Karpas-422 (cell line): ENCODE data around the gene KRIT1. TPM values are rescaled to one million over a fixed set of nuclear protein-coding genes. Genes with fewer than 3 reads are reported as not detected.

Experiments
- DNase-seq: peaks from one replicate; pipeline ENCODE4 v3.0.0-alpha.2; 2015
- H2AFZ ChIP-seq: fragments of 200-600 bp; sonication (generic); 2 replicates; pipeline ENCODE4 v1.6.1; 2014; ENCODE audit warnings: antibody characterized with exemption, low read length, mixed read lengths
- H3K27ac ChIP-seq: fragments of 200-600 bp; sonication (generic); 2 replicates; pipeline ENCODE4 v1.5.1; 2014; ENCODE audit warnings: mild to moderate bottlenecking, low read length, moderate library complexity
- H3K27me3 ChIP-seq: fragments of 200-600 bp; sonication (generic); 2 replicates; pipeline ENCODE4 v1.6.1; 2014; ENCODE audit warnings: low read length, mixed read lengths
- H3K36me3 ChIP-seq: fragments of 200-600 bp; sonication (generic); 2 replicates; pipeline ENCODE4 v1.6.1; 2014; ENCODE audit warnings: low read length, mixed read lengths; ENCODE audit not compliant: insufficient read depth
- H3K4me1 ChIP-seq: fragments of 200-600 bp; sonication (generic); 2 replicates; pipeline ENCODE4 v1.6.1; 2014; ENCODE audit warnings: mild to moderate bottlenecking, low read length, mixed read lengths
- H3K4me2 ChIP-seq: fragments of 200-600 bp; sonication (generic); 2 replicates; pipeline ENCODE4 v1.6.1; 2014; ENCODE audit warnings: low read length, low read depth, mild to moderate bottlenecking; ENCODE audit not compliant: poor library complexity, severe bottlenecking
- H3K4me3 ChIP-seq: fragments of 200-600 bp; sonication (generic); 2 replicates; pipeline ENCODE4 v1.5.1; 2014; ENCODE audit warnings: mild to moderate bottlenecking, antibody characterized with exemption, low read length, mixed read lengths
- H3K79me2 ChIP-seq: fragments of 200-600 bp; sonication (generic); 2 replicates; pipeline ENCODE4 v1.6.1; 2014; ENCODE audit warnings: mild to moderate bottlenecking, low read length, mixed read lengths
- H3K9ac ChIP-seq: fragments of 200-600 bp; sonication (generic); 2 replicates; pipeline ENCODE4 v1.6.0; 2014; ENCODE audit warnings: low read length
- H3K9me2 ChIP-seq: fragments of 200-600 bp; sonication (generic), shearing (Covaris generic); replicated peaks from 2 replicates; pipeline ENCODE4 v1.6.0; 2014; ENCODE audit warnings: mild to moderate bottlenecking, low read length, moderate library complexity; ENCODE audit not compliant: insufficient read depth
- H3K9me3 ChIP-seq: fragments of 300-700, 200-600 bp; sonication (generic); 2 replicates; pipeline ENCODE4 v1.6.1; 2014; ENCODE audit warnings: low read length, mixed read lengths
- H4K20me1 ChIP-seq: fragments of 200-600 bp; sonication (generic); 2 replicates; pipeline ENCODE4 v1.6.1; 2014; ENCODE audit warnings: mild to moderate bottlenecking, antibody characterized with exemption, low read length, low read depth; ENCODE audit not compliant: insufficient read depth
- total RNA-seq: library from RNA; depleted of rRNA; stranded (reverse); fragments of >200 nt; shearing (Covaris generic); gene quantifications from 2 replicates; pipeline ENCODE4 v1.2.3, GENCODE V29; 2014; ENCODE audit warnings: low replicate concordance

The KRIT1 gene
- total RNA-seq, 1 experiment from 2014 or later, result 91.1 TPM

DNA sequence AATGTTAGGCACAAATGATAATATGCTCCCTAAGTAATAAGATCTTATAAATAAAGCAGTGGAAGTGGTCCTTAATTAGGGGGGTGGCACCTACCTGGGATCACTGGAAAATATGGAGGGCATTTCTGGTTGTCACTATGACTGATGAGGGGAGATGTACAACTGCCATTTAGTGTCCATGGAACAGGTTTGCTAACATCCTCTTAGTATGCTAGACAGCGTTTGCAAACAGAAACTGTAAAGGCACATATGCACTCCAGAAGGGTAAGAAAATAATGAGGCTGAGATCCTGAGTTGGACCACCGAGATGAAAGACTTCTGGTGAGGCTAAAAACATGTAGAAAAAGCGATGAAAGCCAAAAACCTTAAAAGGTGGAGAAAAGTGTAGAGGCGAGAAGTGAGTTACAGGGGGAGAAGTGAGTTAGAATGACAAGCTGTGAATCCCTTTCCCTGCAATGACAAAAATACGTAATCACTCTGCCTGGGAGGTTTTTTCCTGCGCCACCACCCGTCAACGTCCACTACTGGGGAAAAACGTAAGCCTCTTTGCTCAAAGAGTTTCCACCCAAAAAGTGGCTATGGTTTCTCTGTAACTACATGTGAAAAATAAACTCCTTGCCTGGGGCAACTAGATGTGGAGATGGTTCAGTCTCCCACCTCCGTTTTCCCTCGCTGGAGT lies 767 bp downstream of the KRIT1 start:
- H3K36me3 ChIP-seq, result peaks cover 25% of the 10 kb centered on the region; the same call in 1 of the 2 replicates
- no peaks in the 10 kb centered on the region for H3K9me2 ChIP-seq
- peak overlapping the region; percentile 68 for H3K27ac ChIP-seq
- H3K9me3 ChIP-seq, result no peaks in the 10 kb centered on the region
- peak overlapping the region; percentile 94 for H3K9ac ChIP-seq
- peak overlapping the region; percentile 79 for H3K4me2 ChIP-seq
- H3K4me1 ChIP-seq, result peaks cover 32% of the 10 kb centered on the region
- peak overlapping the region; percentile 72; the same call in 1 of the 2 replicates for H2AFZ ChIP-seq
- peak; percentile 49 for DNase-seq
- H3K79me2 ChIP-seq, result peaks cover 85% of the 10 kb centered on the region
- H3K27me3 ChIP-seq, result no peaks in the 10 kb centered on the region
- H3K4me3 ChIP-seq, result peak overlapping the region; percentile 97
- H4K20me1 ChIP-seq, result peaks cover 3% of the 10 kb centered on the region; the same call in 1 of the 2 replicates

- Histone ChIP-seq H3K9me2 (no peaks in the 10 kb centered on the region), H3K79me2 (peaks cover 69% of the 10 kb centered on the region), H2AFZ (no peak overlapping the region), H3K4me3 (no peak overlapping the region), H3K27me3 (no peaks in the 10 kb centered on the region), H3K4me1 (peaks cover 26% of the 10 kb centered on the region), H3K36me3 (peaks cover 40% of the 10 kb centered on the region; the same call in 1 of the 2 replicates), H3K27ac (no peak overlapping the region), H3K4me2 (peak overlapping the region; percentile 79), H3K9me3 (no peaks in the 10 kb centered on the region), H4K20me1 (peaks cover 3% of the 10 kb centered on the region; the same call in 1 of the 2 replicates), H3K9ac (no peak overlapping the region)
- DNase-seq, result no peak
Measured at GRCh38 chr7:92242972-92243371, 2.7 kb downstream of the KRIT1 start.

GRCh38 chr7:92230547-92230946 lies 15.2 kb downstream of the KRIT1 start:
- H4K20me1 ChIP-seq, result no peaks in the 10 kb centered on the region
- no peak overlapping the region for H2AFZ ChIP-seq
- H3K27me3 ChIP-seq, result no peaks in the 10 kb centered on the region
- H3K79me2 ChIP-seq, result peaks cover 8% of the 10 kb centered on the region
- H3K36me3 ChIP-seq, result peaks cover 81% of the 10 kb centered on the region
- no peak overlapping the region for H3K9ac ChIP-seq
- H3K9me3 ChIP-seq, result peaks cover 3% of the 10 kb centered on the region; the same call in 1 of the 2 replicates
- no peak overlapping the region for H3K4me3 ChIP-seq
- H3K9me2 ChIP-seq, result no peaks in the 10 kb centered on the region
- no peak overlapping the region for H3K4me2 ChIP-seq
- no peak for DNase-seq
- no peaks in the 10 kb centered on the region for H3K4me1 ChIP-seq
- no peak overlapping the region for H3K27ac ChIP-seq

DNA sequence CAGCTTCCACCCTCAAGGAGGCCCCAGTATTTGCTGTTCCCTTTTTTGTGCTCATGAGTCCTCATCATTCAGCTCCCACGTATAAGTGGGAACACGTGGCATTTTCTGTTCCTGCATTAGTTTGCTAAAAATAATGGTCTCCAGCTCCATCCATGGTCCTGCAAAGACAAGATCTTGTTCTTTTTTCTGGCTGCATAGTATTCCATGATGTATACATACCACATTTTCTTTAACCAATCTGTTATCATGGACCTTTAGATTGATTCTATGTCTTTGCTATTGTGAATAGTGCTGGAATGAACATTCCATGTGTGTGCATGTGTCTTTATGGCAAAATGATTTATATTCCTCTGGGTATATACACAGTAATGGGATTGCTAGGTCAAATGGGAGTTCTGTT lies 17.0 kb downstream of the KRIT1 start:
- no peak for DNase-seq
- Histone ChIP-seq H4K20me1 (no peaks in the 10 kb centered on the region), H3K27ac (no peak overlapping the region), H3K79me2 (peaks cover 4% of the 10 kb centered on the region), H3K36me3 (peaks cover 73% of the 10 kb centered on the region), H3K9ac (no peak overlapping the region), H3K4me3 (no peak overlapping the region), H2AFZ (no peak overlapping the region), H3K4me2 (no peak overlapping the region), H3K9me2 (no peaks in the 10 kb centered on the region), H3K9me3 (peaks cover 3% of the 10 kb centered on the region; the same call in 1 of the 2 replicates), H3K4me1 (no peaks in the 10 kb centered on the region), H3K27me3 (no peaks in the 10 kb centered on the region)

DNA sequence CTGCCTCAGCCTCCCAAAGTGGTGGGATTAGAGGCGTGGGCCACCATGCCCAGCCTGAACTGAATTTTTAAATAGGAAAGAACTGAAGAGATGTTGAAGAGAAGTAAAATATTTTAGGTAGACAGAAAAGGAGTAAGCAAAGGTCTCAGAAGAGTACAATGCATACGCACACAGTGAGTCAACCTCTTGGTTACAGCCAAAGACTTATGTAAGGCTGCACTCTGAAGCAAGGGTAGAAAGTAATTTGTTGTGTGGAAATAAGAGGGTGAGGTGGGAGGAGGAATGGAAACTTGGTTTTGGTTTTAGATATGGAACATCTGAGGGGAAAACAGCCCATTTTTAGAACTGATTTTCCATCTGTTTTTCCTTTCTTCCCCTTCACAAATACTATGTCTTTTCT lies 17.6 kb downstream of the KRIT1 start:
- no peak for DNase-seq
- no peak overlapping the region for H3K27ac ChIP-seq
- 0 out of 2 replicates have a peak, but pooled peaks cover 2% of the 10 kb centered on the region for H3K79me2 ChIP-seq
- no peak overlapping the region for H2AFZ ChIP-seq
- peaks cover 73% of the 10 kb centered on the region for H3K36me3 ChIP-seq
- no peaks in the 10 kb centered on the region for H3K9me2 ChIP-seq
- peaks cover 3% of the 10 kb centered on the region; the same call in 1 of the 2 replicates for H3K9me3 ChIP-seq
- H3K27me3 ChIP-seq, result no peaks in the 10 kb centered on the region
- H3K4me2 ChIP-seq, result no peak overlapping the region
- H3K9ac ChIP-seq, result no peak overlapping the region
- H3K4me1 ChIP-seq, result no peaks in the 10 kb centered on the region
- no peaks in the 10 kb centered on the region for H4K20me1 ChIP-seq
- H3K4me3 ChIP-seq, result no peak overlapping the region

DNA sequence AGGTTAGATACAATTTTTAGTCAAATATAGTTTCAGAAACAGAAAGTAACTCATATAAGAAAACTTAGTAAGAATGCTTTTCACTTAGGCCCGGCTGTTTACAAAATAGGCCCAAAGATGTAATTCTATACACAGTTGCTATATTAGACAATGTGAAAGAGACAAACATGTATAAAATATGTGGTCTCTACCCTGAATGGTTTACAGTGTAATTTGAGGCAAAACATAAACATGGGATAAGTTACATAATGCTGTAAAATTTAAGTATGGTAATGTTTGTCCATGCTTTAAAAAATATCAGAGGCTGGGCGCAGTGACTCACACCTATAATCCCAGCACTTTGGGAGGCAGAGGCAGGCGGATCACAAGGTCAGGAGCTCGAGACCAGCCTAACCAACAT lies 18.7 kb downstream of the KRIT1 start:
- Histone ChIP-seq H2AFZ (no peak overlapping the region), H3K36me3 (peaks cover 65% of the 10 kb centered on the region), H3K4me1 (no peaks in the 10 kb centered on the region), H3K9me2 (no peaks in the 10 kb centered on the region), H3K4me3 (no peak overlapping the region), H3K4me2 (no peak overlapping the region), H3K9ac (no peak overlapping the region), H3K27me3 (no peaks in the 10 kb centered on the region), H3K9me3 (peaks cover 3% of the 10 kb centered on the region; the same call in 1 of the 2 replicates), H3K79me2 (0 out of 2 replicates have a peak, but pooled peaks cover 2% of the 10 kb centered on the region), H4K20me1 (no peaks in the 10 kb centered on the region), H3K27ac (no peak overlapping the region)
- DNase-seq, result no peak

- Histone ChIP-seq H2AFZ (no peak overlapping the region), H4K20me1 (no peaks in the 10 kb centered on the region), H3K9me3 (no peaks in the 10 kb centered on the region), H3K9ac (no peak overlapping the region), H3K4me3 (no peak overlapping the region), H3K36me3 (peaks cover 75% of the 10 kb centered on the region), H3K9me2 (no peaks in the 10 kb centered on the region), H3K79me2 (no peaks in the 10 kb centered on the region), H3K4me1 (no peaks in the 10 kb centered on the region), H3K27ac (no peak overlapping the region), H3K27me3 (no peaks in the 10 kb centered on the region), H3K4me2 (no peak overlapping the region)
- no peak for DNase-seq
Measured at GRCh38 chr7:92221766-92222165, 23.9 kb downstream of the KRIT1 start.

DNA sequence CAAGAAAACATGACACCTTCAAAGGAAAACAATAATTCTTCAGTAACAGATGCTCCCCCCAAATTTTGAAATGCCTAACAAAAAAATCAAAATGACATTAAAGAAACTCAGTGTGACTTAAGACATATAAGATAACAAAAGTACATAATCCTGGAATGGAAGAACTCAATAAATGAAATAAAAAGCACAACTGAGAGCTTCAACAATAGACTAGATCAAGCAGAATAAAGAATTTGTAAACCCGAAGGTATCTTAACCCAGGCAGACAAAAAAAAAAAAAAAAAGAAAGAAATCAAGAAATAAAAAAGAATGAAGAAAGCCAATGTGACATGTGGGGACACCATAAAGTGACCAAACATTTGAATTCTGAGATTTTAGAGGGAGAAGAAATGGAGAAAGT lies 39.0 kb downstream of the KRIT1 start:
- Histone ChIP-seq H2AFZ (no peak overlapping the region), H3K79me2 (peaks cover 45% of the 10 kb centered on the region), H3K27ac (no peak overlapping the region), H3K9me3 (peaks cover 26% of the 10 kb centered on the region), H3K4me3 (no peak overlapping the region), H3K27me3 (no peaks in the 10 kb centered on the region), H3K36me3 (peaks cover 93% of the 10 kb centered on the region), H3K4me2 (no peak overlapping the region), H4K20me1 (no peaks in the 10 kb centered on the region), H3K4me1 (no peaks in the 10 kb centered on the region), H3K9me2 (no peaks in the 10 kb centered on the region), H3K9ac (no peak overlapping the region)
- DNase-seq, result no peak
